HL-60 (cell line): ENCODE measurements around the gene ADAMTS17.

Source experiments
- DNase-seq, 2 experiments: peaks; one replicate each; pipeline ENCODE4 v3.0.0-alpha.2; 2010 to 2020; ENCODE audit warnings: low read depth in 1 of 2, low spot score in 1 of 2
- H3K27ac ChIP-seq: fragments of 250-450 bp; sonication (Bioruptor Pico); replicated peaks from 2 replicates; pipeline ENCODE4 v1.5.1; 2020; ENCODE audit warnings: mild to moderate bottlenecking, moderate library complexity
- H3K27me3 ChIP-seq: fragments of 250-450 bp; sonication (Bioruptor Pico); 2 replicates; pipeline ENCODE4 v1.5.1; 2021; ENCODE audit warnings: mild to moderate bottlenecking, moderate library complexity; ENCODE audit not compliant: insufficient read depth, poor library complexity, severe bottlenecking
- H3K4me3 ChIP-seq: replicated peaks from 2 replicates; pipeline ENCODE4 v1.5.1; 2011; ENCODE audit warnings: mild to moderate bottlenecking, control low read depth, low read length; ENCODE audit not compliant: insufficient read depth
- CTCF ChIP-seq: IDR thresholded peaks from one replicate; pipeline ENCODE4 v1.5.1; 2011; ENCODE audit warnings: low read length, control low read depth, inconsistent platforms; ENCODE audit not compliant: insufficient read depth
- GABPA ChIP-seq: IDR thresholded peaks from 2 replicates; pipeline ENCODE4 v1.6.1; 2012; ENCODE audit warnings: low read depth
- POLR2AphosphoS5 ChIP-seq: IDR thresholded peaks from 2 replicates; pipeline ENCODE4 v1.6.1; 2012; ENCODE audit warnings: low read depth
- REST ChIP-seq: IDR thresholded peaks from 2 replicates; pipeline ENCODE4 v1.6.1; 2012; ENCODE audit warnings: low read depth; ENCODE audit not compliant: insufficient replicate concordance
- SPI1 ChIP-seq: IDR thresholded peaks from 2 replicates; pipeline ENCODE4 v1.6.1; 2012; ENCODE audit warnings: low read depth, mild to moderate bottlenecking, borderline replicate concordance

The ADAMTS17 gene

GRCh38 chr15:99957642-99958013, 384.1 kb downstream of the ADAMTS17 start:
- Histone ChIP-seq H3K27ac (no peak overlapping the region), H3K27me3 (no peaks in the 10 kb centered on the region), H3K4me3 (no peak overlapping the region)
- no peak for DNase-seq
- TF ChIP-seq GABPA, result no peak
- TF ChIP-seq CTCF, result no peak
- no peak for TF ChIP-seq REST
- no peak for TF ChIP-seq POLR2AphosphoS5
- TF ChIP-seq SPI1, result no peak

GRCh38 chr15:99956820-99957641, 384.7 kb downstream of the ADAMTS17 start:
- no peak for DNase-seq
- H3K27ac ChIP-seq, result no peak overlapping the region
- no peak overlapping the region for H3K4me3 ChIP-seq
- H3K27me3 ChIP-seq, result no peaks in the 10 kb centered on the region
- TF ChIP-seq SPI1 (no peak), GABPA (no peak), REST (no peak), CTCF (no peak), POLR2AphosphoS5 (no peak)

GRCh38 chr15:99956022-99956775, 385.6 kb downstream of the ADAMTS17 start:
- no peak for TF ChIP-seq POLR2AphosphoS5
- TF ChIP-seq SPI1, result no peak
- no peak for TF ChIP-seq REST
- TF ChIP-seq GABPA, result no peak
- TF ChIP-seq CTCF, result no peak
- no peaks in the 10 kb centered on the region for H3K27me3 ChIP-seq
- H3K27ac ChIP-seq, result no peak overlapping the region
- no peak for DNase-seq
- H3K4me3 ChIP-seq, result no peak overlapping the region
